RWPE2 (cell line): ENCODE measurements around the gene XPO6.

Experiments
- ATAC-seq: fragments of 200-7000 bp; cut with Tn5 transposase; 3 replicates; pipeline ENCODE4 v1.9.1; 2021; ENCODE audit warnings: low read depth
- DNase-seq: peaks from one replicate; pipeline ENCODE4 v3.0.0-alpha.2; 2020; ENCODE audit warnings: low spot score
- H3K27ac ChIP-seq: fragments of 450-650 bp; 2 replicates; pipeline ENCODE4 v1.5.1; 2017; ENCODE audit warnings: mild to moderate bottlenecking; ENCODE audit not compliant: poor library complexity, severe bottlenecking
- H3K27me3 ChIP-seq: fragments of 250-450 bp; sonication (Bioruptor Pico); 2 replicates; pipeline ENCODE4 v1.5.1; 2021; ENCODE audit warnings: mild to moderate bottlenecking, moderate library complexity; ENCODE audit not compliant: insufficient read depth, poor library complexity, severe bottlenecking
- H3K36me3 ChIP-seq: fragments of 250-450 bp; sonication (Bioruptor Pico); 2 replicates; pipeline ENCODE4 v1.5.1; 2020; ENCODE audit warnings: low read depth, mild to moderate bottlenecking, moderate library complexity
- H3K4me1 ChIP-seq: fragments of 250-450 bp; sonication (Bioruptor Pico); 2 replicates; pipeline ENCODE4 v1.5.1; 2021; ENCODE audit warnings: mild to moderate bottlenecking, moderate library complexity; ENCODE audit not compliant: insufficient read depth, poor library complexity, severe bottlenecking
- H3K4me3 ChIP-seq: fragments of 250-450 bp; sonication (Bioruptor Pico); 2 replicates; pipeline ENCODE4 v1.5.1; 2021; ENCODE audit warnings: mild to moderate bottlenecking, moderate library complexity; ENCODE audit not compliant: severe bottlenecking
- H3K9me3 ChIP-seq: fragments of 250-450 bp; sonication (Bioruptor Pico); 2 replicates; pipeline ENCODE4 v1.5.1; 2021; ENCODE audit warnings: mild to moderate bottlenecking, moderate library complexity; ENCODE audit not compliant: severe bottlenecking
- TF ChIP-seq, protein P1 (sequence below): fragments of 450-650 bp; IDR thresholded peaks from one replicate; pipeline ENCODE4 v1.5.1; 2017; ENCODE audit warnings: mild to moderate bottlenecking, moderate library complexity; ENCODE audit not compliant: poor library complexity, severe bottlenecking

XPO6 gene

DNA sequence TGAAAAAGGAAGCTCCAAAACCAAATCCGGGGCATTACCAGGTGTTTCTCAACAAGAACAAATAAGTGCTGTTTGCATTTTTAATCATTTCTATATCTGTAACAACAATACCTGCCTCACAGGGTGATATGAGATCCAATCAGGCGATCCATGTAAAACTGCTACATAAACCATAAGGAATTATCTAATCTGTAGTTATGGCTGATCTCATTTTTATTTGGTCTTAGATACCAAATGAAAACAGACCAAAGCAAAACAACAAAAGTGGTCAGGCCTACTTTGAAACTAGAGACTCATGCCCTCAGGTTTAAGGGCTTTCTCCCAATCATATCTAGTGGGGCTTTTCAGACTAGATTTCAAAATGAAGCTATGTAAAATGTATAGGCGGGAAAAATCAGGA, 28.3 kb downstream of the XPO6 start:
- ATAC-seq (no peak), DNase-seq (no peak)
- Histone ChIP-seq H3K27me3 (no peaks in the 10 kb centered on the region), H3K4me1 (peaks cover 31% of the 10 kb centered on the region), H3K27ac (peak overlapping the region; percentile 53), H3K4me3 (no peak overlapping the region), H3K9me3 (no peaks in the 10 kb centered on the region), H3K36me3 (peaks cover 48% of the 10 kb centered on the region)
- TF ChIP-seq, protein P1, sequence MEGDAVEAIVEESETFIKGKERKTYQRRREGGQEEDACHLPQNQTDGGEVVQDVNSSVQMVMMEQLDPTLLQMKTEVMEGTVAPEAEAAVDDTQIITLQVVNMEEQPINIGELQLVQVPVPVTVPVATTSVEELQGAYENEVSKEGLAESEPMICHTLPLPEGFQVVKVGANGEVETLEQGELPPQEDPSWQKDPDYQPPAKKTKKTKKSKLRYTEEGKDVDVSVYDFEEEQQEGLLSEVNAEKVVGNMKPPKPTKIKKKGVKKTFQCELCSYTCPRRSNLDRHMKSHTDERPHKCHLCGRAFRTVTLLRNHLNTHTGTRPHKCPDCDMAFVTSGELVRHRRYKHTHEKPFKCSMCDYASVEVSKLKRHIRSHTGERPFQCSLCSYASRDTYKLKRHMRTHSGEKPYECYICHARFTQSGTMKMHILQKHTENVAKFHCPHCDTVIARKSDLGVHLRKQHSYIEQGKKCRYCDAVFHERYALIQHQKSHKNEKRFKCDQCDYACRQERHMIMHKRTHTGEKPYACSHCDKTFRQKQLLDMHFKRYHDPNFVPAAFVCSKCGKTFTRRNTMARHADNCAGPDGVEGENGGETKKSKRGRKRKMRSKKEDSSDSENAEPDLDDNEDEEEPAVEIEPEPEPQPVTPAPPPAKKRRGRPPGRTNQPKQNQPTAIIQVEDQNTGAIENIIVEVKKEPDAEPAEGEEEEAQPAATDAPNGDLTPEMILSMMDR = no peak

DNA sequence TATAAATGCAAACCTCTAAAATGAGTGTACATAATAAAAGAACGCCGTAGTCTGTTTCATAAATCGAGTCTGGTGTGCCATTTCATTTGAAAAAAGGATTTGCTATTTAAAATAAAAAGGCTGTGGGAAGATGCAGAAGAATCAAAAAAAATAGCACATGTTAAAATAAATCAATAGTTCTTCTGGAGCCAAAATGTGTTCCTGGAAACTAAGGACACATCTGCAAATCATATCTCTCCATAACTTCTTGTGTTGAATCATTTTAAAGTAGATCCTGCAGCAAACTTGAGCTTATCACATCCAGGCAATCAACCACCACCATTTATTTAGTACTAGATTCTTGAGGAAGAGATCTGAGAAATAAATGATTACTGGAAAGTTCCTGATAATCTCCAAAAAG, 29.0 kb downstream of the XPO6 start:
- TF ChIP-seq, protein P1 = no peak
- ATAC-seq (no peak), DNase-seq (no peak)
- Histone ChIP-seq H3K36me3 (peaks cover 47% of the 10 kb centered on the region), H3K27me3 (no peaks in the 10 kb centered on the region), H3K27ac (peak overlapping the region; percentile 53), H3K4me3 (no peak overlapping the region), H3K9me3 (no peaks in the 10 kb centered on the region), H3K4me1 (peaks cover 31% of the 10 kb centered on the region)

DNA sequence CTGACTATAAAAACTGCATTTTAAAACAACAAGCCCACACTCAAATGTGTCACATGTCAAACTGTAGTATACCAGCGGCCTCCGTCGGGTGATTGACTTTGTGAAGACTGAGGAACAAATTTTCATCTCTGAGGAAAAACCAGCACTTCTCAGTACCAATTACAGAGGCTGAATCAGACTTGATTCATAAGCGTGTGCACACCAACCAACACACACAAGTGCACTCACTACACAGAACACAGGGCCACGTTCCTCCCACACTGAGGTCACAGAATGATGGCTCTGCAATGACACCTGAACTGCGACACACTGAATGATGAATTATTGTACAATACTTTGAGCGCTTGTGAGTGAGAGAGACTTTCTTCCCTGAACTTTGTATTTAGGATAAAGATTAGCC, 29.6 kb downstream of the XPO6 start:
- peak overlapping the region; percentile 53 for H3K27ac ChIP-seq
- H3K27me3 ChIP-seq = no peaks in the 10 kb centered on the region
- TF ChIP-seq, protein P1 = no peak
- H3K4me3 ChIP-seq = no peak overlapping the region
- no peak for DNase-seq
- peaks cover 47% of the 10 kb centered on the region for H3K36me3 ChIP-seq
- no peaks in the 10 kb centered on the region for H3K9me3 ChIP-seq
- peaks cover 31% of the 10 kb centered on the region for H3K4me1 ChIP-seq
- no peak for ATAC-seq

DNA sequence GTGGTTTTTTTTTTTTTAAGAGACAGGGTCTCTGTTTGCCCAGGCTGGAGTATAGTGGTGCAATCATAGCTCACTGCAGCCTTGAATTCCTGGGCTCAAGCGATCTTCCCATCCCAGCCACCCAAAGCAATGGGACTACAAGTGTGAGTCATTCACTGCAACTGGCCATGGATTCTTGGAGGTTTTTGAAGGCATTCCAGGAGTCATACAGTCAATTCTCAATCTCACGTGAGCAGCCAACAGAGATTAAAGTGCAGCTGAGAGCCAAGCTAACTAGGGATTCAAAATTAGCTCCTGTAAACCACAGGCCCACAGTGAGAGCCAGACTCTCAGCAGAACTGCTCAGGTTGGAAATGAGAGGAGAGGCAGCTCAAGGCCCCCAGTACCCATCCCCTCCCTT, 30.2 kb downstream of the XPO6 start:
- Histone ChIP-seq H3K4me1 (peaks cover 26% of the 10 kb centered on the region), H3K27ac (peak overlapping the region; percentile 53), H3K36me3 (peaks cover 46% of the 10 kb centered on the region), H3K27me3 (no peaks in the 10 kb centered on the region), H3K9me3 (no peaks in the 10 kb centered on the region), H3K4me3 (no peak overlapping the region)
- ATAC-seq (peak; percentile 92), DNase-seq (no peak)
- TF ChIP-seq, protein P1 = no peak

DNA sequence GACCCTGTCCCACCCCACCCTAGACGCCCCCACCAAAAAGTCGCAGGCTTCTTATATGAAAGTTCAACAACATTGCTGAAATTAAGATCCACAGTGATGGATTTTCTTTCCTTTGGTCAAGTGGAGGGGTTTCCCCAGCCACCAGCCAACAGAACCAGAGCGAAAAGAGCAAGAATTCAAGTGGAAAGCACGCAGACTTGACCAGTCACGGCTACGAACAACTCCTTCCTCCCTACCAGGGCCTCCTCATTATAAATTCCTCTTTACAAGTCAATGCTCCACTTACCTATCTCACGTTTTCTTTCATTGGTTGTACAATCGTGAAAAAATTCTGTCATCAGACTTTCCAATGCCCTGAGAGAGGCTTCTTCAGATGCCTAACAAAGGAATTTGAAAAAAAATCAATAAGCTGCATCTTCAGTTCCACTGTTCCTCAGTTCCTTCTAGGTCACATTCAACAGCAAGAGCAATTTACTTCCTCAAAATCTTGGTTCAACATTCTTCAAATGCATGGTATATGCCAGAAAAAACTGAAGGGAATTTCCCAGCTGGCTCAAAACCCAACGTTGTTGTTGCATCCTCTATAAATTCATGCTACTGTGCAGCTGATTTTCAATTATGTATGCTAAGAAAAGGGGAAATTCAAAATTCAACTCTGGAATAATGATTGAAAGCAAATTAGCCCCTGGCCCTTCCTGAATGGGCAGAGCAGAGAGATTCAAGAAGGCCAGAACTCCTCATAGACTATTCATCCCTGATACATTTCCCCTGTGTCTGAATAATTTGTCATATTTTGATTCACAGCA, 30.9 kb downstream of the XPO6 start:
- Histone ChIP-seq H3K4me3 (no peak overlapping the region), H3K27ac (peak overlapping the region; percentile 53), H3K4me1 (peaks cover 26% of the 10 kb centered on the region), H3K36me3 (peaks cover 49% of the 10 kb centered on the region), H3K9me3 (no peaks in the 10 kb centered on the region), H3K27me3 (no peaks in the 10 kb centered on the region)
- ATAC-seq (no peak), DNase-seq (no peak)
- TF ChIP-seq, protein P1 = no peak
